BJ (cell line): ENCODE measurements around the gene PSME4. TPM values are rescaled to one million over a fixed set of nuclear protein-coding genes. Genes with fewer than 3 reads are reported as not detected.
"Not testable (repeated sequence)": the region's sequence is repeated elsewhere in the genome, so short reads cannot be mapped to it uniquely, and the experiment has no call there.

Experiments used
- CTCF ChIA-PET: fragments of 350-600 bp; formaldehyde crosslinking; extraction: SDS; loops from one replicate; lab custom pipeline; 2021; ENCODE audit warnings: antibody characterized with exemption, inconsistent platforms; lab: Yijun Ruan, JAX
- POLR2A ChIA-PET: fragments of 300-600 bp; sonication (Branson Sonifier 250); formaldehyde crosslinking; extraction: SDS; loops from one replicate; lab custom pipeline; 2021; ENCODE audit warnings: antibody characterized with exemption; lab: Charles Lee
- DNase-seq: peaks from one replicate; pipeline ENCODE4 v3.0.0-alpha.2; 2011; ENCODE audit warnings: low read depth
- H3K27me3 ChIP-seq: 2 replicates; pipeline ENCODE4 v1.6.0; 2011; ENCODE audit warnings: low read length; ENCODE audit not compliant: control insufficient read depth, insufficient read depth
- H3K36me3 ChIP-seq: 2 replicates; pipeline ENCODE4 v1.5.1; 2011; ENCODE audit warnings: low read length; ENCODE audit not compliant: control insufficient read depth, insufficient read depth
- H3K4me3 ChIP-seq: 2 replicates; pipeline ENCODE4 v1.5.1; 2011; ENCODE audit warnings: low read depth, mild to moderate bottlenecking, control low read depth, low read length
- polyA plus RNA-seq: library from polyadenylated mRNA; depleted of rRNA; stranded (reverse); fragments of >200 nt; gene quantifications from 2 replicates; pipeline ENCODE4 v1.2.3, GENCODE V29; 2011
- TF ChIP-seq, protein P1 (sequence below): IDR thresholded peaks from 2 replicates; pipeline ENCODE4 v1.5.1; 2011; ENCODE audit warnings: low read depth, mild to moderate bottlenecking, control low read depth, inconsistent platforms, low read length, moderate library complexity; ENCODE audit not compliant: insufficient read depth

The PSME4 gene
- polyA plus RNA-seq, 1 experiment: 14.9 TPM

DNA sequence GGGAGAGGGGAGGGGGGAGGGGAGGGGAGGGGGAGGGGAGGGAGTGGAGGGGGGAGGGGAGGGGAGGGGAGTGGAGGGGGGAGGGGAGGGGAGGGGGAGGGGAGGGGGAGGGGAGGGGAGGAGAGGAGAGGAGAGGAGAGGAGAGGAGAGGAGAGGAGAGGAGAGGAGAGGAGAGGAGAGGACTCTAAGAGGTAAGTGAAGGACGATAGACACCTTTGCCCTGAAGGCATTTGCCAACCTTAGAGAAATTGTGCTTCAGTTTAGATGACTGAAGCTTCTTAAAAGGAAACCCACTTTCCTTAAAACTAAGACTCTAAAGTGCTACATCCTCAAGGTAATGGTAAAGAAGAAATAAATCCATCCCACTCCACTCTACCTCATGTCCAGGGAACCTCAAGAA is 130.2 kb downstream of the PSME4 start:
- ChIA-PET CTCF (interaction anchor here (1.4 kb wide), 1 partner anchor 30 kb away, joined by 3 read pairs; no protein-coding TSS in a partner anchor), POLR2A (no interaction called here)
- Histone ChIP-seq H3K4me3 (no peak overlapping the region), H3K36me3 (no peaks in the 10 kb centered on the region), H3K27me3 (no peaks in the 10 kb centered on the region)
- no peak for DNase-seq
- TF ChIP-seq, protein P1, sequence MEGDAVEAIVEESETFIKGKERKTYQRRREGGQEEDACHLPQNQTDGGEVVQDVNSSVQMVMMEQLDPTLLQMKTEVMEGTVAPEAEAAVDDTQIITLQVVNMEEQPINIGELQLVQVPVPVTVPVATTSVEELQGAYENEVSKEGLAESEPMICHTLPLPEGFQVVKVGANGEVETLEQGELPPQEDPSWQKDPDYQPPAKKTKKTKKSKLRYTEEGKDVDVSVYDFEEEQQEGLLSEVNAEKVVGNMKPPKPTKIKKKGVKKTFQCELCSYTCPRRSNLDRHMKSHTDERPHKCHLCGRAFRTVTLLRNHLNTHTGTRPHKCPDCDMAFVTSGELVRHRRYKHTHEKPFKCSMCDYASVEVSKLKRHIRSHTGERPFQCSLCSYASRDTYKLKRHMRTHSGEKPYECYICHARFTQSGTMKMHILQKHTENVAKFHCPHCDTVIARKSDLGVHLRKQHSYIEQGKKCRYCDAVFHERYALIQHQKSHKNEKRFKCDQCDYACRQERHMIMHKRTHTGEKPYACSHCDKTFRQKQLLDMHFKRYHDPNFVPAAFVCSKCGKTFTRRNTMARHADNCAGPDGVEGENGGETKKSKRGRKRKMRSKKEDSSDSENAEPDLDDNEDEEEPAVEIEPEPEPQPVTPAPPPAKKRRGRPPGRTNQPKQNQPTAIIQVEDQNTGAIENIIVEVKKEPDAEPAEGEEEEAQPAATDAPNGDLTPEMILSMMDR: no peak

DNA sequence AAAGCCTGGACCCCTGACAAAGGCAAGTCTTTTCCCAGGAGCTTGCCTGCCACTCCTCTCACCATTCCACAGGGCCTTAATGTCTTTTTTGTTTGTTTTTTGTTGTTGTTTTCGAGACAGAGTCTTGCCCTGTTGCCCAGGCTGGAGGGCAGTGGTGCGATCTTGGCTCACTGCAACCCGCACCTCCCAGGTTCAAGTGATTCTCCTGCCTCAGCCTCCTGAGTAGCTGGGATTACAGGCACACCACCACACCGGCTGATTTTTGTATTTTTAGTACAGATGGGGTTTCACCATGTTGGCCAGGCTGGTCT is 140.9 kb downstream of the PSME4 start:
- DNase-seq, H3K4me3 ChIP-seq, H3K27me3 ChIP-seq, CTCF ChIA-PET, POLR2A ChIA-PET, H3K36me3 ChIP-seq: not testable (repeated sequence)

DNA sequence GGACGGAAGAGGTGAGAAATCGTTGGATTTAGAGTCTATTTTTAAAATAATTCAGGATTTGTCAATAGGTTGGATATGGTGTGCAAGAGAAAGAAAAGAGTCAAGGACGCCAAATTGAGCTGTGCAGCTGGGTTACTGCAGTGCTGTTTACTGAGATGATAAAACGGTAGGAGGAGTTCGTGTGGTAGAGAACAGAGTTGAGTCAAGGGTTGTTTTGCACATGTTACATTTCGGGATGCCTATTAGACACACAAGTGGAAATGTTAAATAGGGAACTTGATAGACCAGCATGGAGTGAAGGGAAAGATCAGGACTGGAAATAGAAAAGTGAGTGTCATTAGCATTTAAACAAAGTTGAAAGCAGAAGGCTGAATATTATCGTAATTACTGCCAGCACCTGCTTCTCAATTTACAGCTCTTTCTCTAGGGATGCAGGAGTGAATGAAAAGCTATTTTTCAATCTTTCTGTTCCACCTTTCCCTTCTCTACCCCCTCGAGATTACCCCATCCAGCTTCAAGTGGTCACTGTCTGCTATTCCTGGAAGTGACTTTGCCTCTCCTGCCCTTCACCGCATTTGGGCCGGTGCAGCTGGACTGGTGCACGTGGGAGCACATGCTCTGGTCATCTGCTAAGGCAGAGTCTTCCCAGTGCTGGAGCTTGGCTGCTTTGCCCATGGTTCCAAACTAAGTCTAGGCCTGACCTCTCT is 141.4 kb downstream of the PSME4 start:
- TF ChIP-seq, protein P1: no peak
- CTCF ChIA-PET: no interaction called here
- no peak for DNase-seq

DNA sequence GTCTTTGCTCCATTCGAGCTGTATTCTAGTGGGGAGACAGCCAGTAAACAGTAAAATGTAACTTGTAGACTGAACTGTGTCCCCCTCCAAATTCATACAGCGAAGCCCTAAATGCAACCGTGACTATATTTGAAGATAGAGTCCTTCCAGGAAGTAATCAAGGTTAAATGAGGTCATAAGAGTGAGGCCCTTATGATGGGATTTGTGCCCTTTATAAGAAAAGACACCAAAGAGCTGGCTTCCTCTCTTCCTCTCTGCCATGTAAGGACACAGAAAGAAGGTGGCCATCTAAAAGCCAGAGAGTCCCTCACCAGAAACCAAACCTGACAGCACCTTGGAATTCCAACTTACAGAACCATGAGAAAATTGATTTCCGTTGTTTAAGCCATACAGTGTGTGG is 142.5 kb downstream of the PSME4 start:
- ChIA-PET CTCF (interaction anchor here (0.7 kb wide), 1 partner anchor 23 kb away, joined by 3 read pairs; no protein-coding TSS in a partner anchor), POLR2A (no interaction called here)
- DNase-seq: no peak
- Histone ChIP-seq H3K4me3 (no peak overlapping the region), H3K36me3 (peaks cover 2% of the 10 kb centered on the region; the same call in 1 of the 2 replicates), H3K27me3 (no peaks in the 10 kb centered on the region)
- TF ChIP-seq, protein P1: no peak

More for the DNA sequence above, 141.4 kb downstream of the PSME4 start:
- Histone ChIP-seq H3K27me3 (no peaks in the 10 kb centered on the region), H3K4me3 (no peak overlapping the region), H3K36me3 (peaks cover 2% of the 10 kb centered on the region; the same call in 1 of the 2 replicates)
- POLR2A ChIA-PET: no interaction called here

DNA sequence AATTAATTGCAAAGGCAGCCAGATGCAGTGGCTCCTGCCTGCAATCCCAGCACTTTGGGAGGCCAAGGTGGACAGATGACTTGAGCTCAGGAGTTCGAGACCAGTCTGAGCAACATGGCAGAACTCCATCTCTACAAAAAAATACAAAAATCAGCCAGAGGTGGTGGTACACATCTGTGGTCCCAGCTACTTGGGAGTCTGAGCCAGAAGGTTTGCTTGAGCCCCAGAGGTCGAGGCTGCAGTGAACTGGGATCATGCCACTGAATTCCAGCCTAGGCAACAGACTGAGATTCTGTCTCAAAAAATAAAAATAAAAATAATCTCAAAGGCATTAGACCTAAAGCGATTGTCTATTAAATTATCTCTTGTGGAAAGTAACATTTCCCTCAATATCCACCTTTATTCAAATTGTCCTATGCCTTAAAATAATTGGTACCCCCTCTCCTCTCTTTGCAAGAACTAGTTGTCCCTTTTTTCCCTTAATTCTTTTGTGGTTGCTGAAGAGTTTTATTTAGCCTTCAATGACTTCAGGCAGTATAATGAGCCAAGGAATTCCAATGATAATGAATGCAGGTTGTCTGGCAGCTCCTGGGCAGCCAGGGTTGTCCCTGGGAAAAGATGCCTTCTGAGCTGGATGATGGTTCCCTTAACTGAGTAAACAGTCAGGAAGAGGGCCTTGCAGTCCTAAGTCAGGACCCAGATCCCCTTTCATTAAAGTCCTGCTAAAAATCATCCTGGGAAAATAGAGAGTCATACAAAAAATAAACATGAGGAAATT is 143.2 kb downstream of the PSME4 start:
- CTCF ChIA-PET: interaction anchor here (0.6 to 0.7 kb wide), 2 partner anchors 24 to 27 kb away, joined by 3 read pairs; no protein-coding TSS in a partner anchor
- POLR2A ChIA-PET: no interaction called here
- TF ChIP-seq, protein P1: no peak
- H3K36me3 ChIP-seq: peaks cover 2% of the 10 kb centered on the region; the same call in 1 of the 2 replicates
- DNase-seq: no peak
- H3K4me3 ChIP-seq: no peak overlapping the region
- H3K27me3 ChIP-seq: no peaks in the 10 kb centered on the region
